WTC11 (cell line): Measurements from ENCODE around the gene ERC2.

ENCODE experiments used
- ATF6 ChIP-seq: sonication (generic); formaldehyde crosslinking; IDR thresholded peaks from 2 replicates; pipeline ENCODE4 v1.8.1; 2023; ENCODE audit warnings: mild to moderate bottlenecking, missing genetic modification reagents
- CBFB ChIP-seq: sonication (generic); formaldehyde crosslinking; IDR thresholded peaks from 2 replicates; pipeline ENCODE4 v1.8.1; 2022; ENCODE audit warnings: mild to moderate bottlenecking, low read depth, missing genetic modification reagents
- CTCF ChIP-seq: fragments of 200-600 bp; IDR thresholded peaks from 2 replicates; pipeline ENCODE4 v1.8.0; 2022; ENCODE audit warnings: antibody characterized with exemption
- FOXP1 ChIP-seq: sonication (generic); formaldehyde crosslinking; IDR thresholded peaks from 2 replicates; pipeline ENCODE4 v1.8.0; 2022; ENCODE audit warnings: missing genetic modification reagents, mild to moderate bottlenecking, moderate library complexity, borderline replicate concordance
- NR3C1 ChIP-seq: sonication (generic); formaldehyde crosslinking; conservative IDR thresholded peaks from 2 replicates; pipeline ENCODE4 v1.8.1; 2023; ENCODE audit warnings: low read depth, mild to moderate bottlenecking, missing genetic modification reagents
- TEAD1 ChIP-seq: sonication (generic); formaldehyde crosslinking; IDR thresholded peaks from 2 replicates; pipeline ENCODE4 v1.8.0; 2022; ENCODE audit warnings: mild to moderate bottlenecking, missing genetic modification reagents
- ZNF121 ChIP-seq: sonication (generic); formaldehyde crosslinking; IDR thresholded peaks from 2 replicates; pipeline ENCODE4 v1.8.0; 2023; ENCODE audit warnings: missing genetic modification reagents
- ZNF263 ChIP-seq: sonication (generic); formaldehyde crosslinking; IDR thresholded peaks from 2 replicates; pipeline ENCODE4 v1.8.1; 2022; ENCODE audit warnings: low read depth, mild to moderate bottlenecking, moderate library complexity, missing genetic modification reagents
- ZNF425 ChIP-seq: fragments of 250-450 bp; sonication (Bioruptor Pico); conservative IDR thresholded peaks from 2 replicates; pipeline ENCODE4 v1.9.0; 2021; ENCODE audit warnings: mild to moderate bottlenecking

GRCh38 chr3:55596212-55596611 is 872.1 kb downstream of the ERC2 start:
- no peak for TF ChIP-seq CTCF
- TF ChIP-seq ATF6 (CRISPR knock-in tag) = no peak
- no peak for TF ChIP-seq TEAD1
- peak; percentile 58; the same call in 1 of the 2 replicates for TF ChIP-seq ZNF121 (CRISPR knock-in tag)
- no peak for TF ChIP-seq ZNF425 (CRISPR knock-in tag)
- no peak for TF ChIP-seq CBFB (CRISPR knock-in tag)
- no peak for TF ChIP-seq FOXP1 (CRISPR knock-in tag)
- no peak for TF ChIP-seq ZNF263 (CRISPR knock-in tag)
- TF ChIP-seq NR3C1 (CRISPR knock-in tag) = no peak
